ENCODE measurements around the gene IL4I1.

Gene IL4I1

DNA sequence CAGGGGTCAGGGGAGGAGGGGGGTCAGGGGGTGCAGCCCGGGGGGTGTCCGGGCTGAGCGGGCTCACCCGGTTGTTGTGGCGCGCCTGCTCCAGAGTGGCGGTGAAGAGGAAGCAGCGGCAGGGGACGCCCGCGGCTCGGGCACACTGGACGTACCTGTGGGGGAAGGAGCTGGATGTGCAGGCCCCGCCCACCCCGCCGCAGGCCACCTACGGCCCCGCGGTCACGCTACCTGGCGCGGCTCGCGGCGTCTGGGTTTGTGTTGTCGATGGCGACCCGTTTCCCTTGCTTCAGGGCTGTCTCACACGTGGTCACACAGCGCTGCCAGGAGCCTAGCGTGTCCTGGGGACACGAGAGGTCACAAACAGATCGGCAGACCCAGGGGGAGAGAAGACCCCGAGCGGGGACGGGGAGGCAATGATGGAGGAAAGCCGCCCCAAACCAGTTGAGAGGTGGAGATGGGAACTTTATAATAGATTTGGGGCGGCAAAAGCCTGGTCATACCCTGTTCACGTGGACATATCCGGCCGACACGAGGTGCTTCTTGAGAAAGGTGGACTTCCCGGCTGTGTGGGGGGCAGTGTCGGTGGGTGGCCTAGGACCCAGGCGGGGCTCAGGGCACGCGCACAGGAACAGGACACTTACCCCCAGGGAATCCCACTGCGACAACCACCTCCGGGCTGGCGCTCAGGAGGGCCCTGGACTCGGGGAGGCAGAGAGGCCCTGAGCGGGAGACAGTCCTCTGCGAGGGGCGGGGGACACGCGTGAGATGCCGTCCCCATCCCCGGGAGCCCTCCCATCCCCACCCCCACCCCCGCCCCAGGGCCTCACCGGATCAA, 34.9 kb downstream of the IL4I1 start:
- DNase-seq: no peak

DNA sequence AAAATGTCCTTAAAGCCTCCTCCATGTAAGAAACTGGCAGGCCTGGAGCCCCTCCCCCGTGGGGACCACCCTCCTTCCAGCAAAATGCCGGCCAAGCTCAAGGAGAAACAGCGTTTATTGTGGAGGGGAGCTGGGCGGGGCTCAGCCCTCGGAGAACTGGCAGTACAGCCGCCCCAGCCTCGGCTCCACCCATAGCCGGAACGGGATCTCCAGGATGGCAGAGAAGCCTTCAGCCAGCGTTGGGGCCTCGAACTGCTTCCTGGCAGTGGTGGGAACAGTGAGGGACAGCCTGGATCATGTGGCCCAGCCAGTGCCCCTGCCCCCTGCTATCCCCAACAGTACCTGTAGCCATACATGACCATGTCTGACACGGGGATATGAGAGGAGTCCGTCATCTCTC, 35.6 kb downstream of the IL4I1 start:
- no peak for DNase-seq

DNA sequence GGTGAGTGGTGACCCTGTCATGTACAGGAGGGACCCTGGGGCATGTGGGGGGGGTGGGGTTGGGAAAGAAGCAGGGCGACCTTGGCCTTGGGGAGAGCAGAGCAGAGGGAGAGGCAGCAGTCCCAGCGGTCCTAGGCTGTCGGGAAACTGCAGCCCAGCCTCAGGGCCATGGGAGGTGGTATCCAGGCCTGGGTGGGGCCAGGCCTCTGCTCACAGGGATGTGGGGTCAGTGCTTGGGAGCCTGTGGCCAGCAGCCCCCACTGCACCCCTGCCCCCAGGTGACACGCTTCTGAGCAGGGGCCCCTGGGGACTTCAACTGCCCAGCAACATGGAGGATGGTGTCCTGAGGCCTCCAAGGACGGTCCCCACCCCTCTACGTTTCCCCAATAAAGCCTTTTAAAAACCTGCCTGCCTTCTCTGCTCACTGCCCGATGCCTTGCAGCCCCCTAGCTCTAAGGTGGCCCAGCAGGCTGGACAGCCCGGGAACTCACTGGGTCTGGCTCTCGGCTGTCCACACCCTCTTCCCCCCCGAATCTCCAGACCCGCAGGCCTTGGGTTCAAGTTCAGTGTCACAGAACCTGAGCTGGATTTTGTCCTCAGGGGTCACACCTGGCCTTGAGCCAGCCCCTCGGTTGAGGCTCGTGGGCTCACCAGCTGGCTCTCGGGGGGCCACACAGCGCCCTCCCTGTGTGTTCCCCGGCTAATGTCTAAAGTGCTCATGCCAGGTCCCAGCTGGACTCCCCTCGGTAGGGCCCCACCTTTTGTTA, 36.2 kb downstream of the IL4I1 start:
- DNase-seq: no peak

DNA sequence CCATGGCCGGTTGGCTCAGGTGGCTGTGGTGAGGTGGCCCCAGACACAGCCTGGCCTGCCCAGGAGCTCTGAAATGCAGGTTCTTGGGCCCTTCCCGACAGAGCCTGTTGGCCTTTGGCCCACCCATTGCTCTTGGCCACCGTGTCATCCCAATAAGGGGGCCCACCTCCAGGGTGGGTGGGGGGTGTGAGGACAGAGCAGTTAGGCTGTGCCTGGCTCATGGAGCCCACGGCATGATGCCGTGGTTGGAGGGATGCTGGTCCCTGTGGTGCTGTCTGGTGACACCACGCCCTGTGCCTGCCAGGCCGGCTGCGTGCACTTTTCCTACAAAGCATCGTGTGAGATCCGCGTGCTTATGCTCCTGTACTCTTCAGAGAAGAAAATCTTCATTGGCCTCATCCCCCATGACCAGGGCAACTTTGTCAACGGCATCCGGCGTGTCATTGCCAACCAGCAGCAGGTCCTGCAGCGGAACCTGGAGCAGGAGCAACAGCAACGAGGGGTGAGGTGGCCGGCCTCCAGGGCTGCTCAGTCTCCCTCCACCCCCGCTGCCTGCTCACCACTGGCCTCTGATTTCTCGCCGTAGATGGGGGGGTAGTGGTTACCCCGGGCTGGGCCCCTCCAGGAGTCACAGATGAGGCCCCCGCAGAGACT, 36.9 kb downstream of the IL4I1 start:
- DNase-seq: no peak

DNA sequence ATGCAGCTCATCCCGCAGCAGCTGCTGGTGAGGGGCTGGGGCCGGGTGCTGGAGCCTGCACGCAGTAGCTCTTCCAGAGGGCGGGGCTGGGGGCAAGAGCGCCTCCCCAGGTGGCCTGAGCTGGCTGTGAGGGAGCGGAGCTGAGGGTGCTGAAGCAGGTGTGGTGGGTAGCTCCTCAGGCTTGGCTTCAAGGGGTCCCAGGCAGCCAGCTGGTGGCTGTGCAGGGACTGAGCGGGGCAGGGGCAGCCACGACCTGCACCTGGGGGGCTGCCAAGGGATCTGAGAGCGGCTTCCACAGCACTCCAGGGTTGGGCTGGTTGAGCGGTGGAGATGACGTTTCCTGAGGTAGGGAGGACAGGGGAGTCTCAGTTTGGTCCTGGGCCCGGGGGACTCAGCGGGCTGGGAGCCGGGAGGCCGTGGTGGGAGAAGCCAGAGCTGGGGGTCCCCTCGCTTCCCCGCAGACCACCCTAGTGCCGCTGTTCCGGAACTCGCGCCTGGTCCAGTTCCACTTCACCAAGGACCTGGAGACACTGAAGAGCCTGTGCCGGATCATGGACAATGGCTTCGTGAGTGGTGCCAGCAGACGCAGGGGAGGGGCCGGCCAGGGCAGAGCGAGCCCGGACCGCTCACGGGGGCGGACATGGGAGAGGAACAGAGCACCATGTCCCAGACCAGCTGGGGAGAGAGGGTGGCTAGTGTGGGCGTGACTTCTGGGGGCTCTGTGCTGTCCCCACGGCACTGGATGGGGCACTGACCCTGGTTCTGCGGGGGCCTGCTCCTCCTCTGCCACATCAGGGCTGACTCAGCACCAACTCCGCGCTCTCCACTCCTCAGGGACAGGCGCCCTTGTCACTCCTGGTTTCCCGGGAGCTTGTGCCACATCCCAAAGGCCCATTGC, 38.4 kb downstream of the IL4I1 start:
- no peak for DNase-seq

GRCh38 chr19:49857838-49858087, 38.9 kb downstream of the IL4I1 start:
- no peak for DNase-seq

DNA sequence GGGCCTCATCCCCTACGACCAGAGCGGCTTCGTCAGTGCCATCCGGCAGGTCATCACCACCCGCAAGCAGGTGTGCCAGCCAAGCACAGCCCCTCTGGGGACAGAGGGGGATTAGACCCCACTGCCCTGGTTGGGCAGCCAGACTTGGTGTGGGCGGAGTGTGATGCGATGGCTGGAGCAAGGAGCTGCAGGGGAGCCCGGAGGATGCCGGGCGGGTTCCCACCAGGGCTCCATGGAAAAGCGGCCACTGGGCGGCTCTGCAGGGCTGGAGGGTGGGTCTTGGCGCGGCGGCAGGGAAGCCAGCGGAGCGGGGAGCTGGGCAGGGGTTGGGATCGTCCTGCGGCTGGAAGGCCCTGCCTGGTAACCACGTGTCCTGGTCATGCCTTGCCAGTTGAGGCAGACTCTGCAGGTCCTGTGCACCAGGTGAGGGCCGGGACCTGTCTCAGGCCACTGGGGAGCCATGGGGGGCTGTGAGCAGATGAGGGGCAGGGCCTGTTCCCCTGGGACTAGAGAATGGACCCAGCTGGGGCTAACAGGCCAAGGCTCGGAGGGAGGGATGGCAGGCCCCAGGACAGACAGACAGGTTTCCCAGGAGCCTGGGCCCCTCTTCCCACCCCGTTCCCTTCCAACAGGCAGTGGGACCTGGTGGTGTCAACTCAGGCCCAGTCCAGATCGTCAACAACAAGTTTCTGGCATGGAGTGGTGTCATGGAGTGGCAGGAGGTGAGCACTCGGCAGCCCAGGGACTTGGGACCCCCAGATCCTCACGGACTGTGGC, 39.4 kb downstream of the IL4I1 start:
- DNase-seq: no peak

GRCh38 chr19:49856574-49857021, 40.1 kb downstream of the IL4I1 start:
- DNase-seq: no peak

DNA sequence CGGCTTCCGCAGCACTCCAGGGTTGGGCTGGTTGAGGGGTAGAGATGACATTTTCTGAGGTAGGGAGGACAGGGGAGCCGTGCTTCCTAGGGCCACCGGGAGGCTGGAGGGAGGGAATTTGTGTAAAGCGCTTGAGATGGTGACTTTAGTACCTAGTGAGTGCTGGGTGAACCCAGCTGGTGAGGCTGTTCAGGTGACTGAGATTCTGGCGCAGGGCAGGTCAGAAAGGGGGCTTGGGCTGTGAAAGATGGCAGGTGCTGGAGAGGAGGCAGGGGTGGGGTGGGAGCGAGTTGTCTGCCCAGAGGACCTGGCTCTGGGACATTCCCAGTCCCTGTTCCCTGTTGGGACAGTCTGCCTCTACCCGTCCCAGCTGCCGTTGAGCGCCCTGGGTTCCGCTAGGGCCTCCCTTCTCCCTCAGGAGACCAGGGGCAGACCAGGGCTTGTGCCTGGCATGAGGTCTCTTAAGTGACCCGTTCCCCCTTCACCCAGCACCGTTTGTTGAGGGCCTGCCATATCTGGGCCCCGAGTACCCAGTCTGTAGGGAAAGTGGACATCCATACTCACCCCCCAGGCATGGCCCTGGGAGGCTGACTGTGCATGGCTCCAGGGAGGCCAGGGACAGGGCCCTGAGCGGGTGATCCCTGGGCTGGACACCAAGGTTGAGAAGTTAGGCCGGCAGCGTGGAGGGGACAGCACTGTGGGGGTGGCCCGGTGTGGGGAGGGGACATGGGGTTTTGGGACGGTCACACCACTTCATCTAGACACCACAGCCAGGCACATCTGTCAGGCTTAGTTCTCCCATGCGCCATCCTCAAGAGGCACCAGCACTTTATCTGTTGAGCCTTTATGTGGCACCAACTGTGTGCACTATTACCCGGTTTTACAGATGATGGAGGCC, 40.8 kb downstream of the IL4I1 start:
- no peak for DNase-seq

GRCh38 chr19:49855277-49855675, 41.4 kb downstream of the IL4I1 start:
- DNase-seq: no peak

- no peak for DNase-seq
These were observed 42.1 kb downstream of the IL4I1 start for GRCh38 chr19:49854378-49855263.

DNA sequence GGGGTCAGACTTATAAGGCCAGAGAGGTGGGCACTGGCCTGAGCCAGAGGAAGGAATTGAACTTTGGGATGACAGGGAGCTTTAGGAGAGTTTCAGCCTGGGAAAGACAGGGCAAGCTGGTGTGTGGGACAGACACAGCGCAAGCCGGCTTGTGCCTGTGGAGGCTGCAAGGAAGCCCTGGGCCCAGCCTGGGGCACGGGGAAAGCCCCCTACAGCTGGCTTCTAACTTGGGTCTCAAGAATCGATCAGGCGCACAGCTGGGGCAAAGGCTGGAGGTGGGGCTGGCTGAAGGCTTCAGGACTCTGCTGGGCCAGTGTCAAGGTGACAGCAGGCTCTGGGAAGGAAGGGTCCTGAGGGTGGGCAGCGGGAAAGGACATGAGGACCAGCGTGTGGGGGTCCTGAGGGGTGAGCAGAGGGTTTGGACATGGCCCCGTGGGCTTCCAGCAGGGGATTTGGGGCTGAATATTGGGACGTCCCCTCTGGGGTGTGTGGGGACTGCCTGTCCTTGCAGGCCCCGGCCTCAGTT, 42.8 kb downstream of the IL4I1 start:
- DNase-seq: no peak

DNA sequence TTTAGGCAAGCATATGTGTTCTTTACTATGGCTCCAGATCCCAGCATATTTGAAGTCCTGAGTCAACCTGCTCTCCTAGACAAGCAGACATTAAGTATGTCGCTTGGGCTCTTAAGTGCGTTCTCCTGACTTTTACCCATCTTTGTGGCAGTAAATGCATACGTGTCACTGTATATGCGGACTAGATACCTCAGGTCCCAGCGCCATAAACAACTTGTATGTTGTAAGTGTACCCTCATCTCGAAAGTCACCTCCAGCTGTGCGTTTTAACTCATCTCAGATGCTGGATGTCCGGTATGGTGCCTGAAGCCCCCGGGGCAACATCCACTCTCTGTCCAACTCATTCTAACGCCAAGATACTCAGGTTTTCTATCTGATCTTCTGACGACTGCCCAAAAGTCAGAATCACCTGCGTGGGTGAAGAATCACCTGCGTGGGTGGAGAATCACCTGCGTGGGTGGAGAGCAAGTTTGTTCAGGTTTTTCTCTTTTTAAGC, 44.0 kb downstream of the IL4I1 start:
- DNase-seq: no peak

GRCh38 chr19:49851456-49852259, 45.0 kb downstream of the IL4I1 start:
- DNase-seq: peak in 1 of 2 donors; percentile 40

DNA sequence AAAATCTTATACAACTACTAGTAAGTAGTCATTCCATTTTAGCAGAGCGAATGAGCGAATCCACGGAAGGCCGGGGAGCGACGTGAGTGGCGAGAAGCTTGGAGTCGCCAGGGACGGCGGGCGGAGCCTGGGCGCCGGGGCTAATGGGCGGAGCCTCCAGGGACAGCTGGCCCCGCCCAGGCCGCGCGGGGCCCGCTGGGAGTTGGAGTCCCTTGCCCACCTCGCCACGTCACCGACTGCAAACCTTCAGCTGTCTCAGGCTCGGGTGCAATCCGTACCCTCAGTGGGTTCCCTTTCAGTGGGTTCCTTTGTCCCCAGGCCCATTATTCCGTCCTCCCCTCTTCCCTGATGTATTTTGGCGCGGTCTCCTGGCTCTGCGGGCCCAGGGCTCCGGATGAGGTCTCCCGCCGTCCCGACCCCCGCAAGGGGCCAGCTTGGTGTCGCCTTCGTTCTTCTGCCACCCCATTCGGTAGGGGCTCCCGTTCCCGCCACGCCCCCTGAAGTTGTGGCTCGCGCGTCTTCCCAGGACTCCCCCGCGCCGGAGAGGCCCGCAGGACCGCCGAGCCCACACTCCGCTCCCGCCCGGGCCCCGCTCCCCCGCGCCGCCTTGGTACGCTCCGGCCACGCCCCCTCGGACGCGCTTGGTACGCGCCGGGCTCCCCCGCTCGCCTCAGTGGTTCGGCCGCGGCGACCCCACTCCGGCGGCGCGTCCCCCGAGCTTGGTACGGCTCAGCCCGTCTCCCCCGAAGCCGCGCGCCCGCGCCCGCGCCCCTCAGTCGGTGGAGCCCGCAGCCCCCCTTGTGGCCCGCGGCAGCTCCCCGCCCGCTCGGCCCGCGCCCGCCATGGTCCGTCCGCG, 46.0 kb downstream of the IL4I1 start, which contains the start of gene PTOV1:
TSS of gene PTOV1 (plus strand) at position 673 of the 856 bp plus-strand sequence.
- peak; percentile 85 to 87 for DNase-seq

GRCh38 chr19:49850221-49850486, 46.5 kb downstream of the IL4I1 start:
- no peak for DNase-seq

GRCh38 chr19:49849433-49850220, 47.1 kb downstream of the IL4I1 start:
- DNase-seq: no peak
